Measurements from ENCODE around the gene SLC9A3. TPM values are rescaled to one million over a fixed set of nuclear protein-coding genes. Genes with fewer than 3 reads are reported as not detected.

SLC9A3 gene
- total RNA-seq, 2 experiments from 2014 or later, result 2.3 to 2.5 TPM

GRCh38 chr5:483434-484140 lies 40.7 kb downstream of the SLC9A3 start:
- Histone ChIP-seq H3K4me3 (ENCODE audit: low read length) (no peak overlapping the region), H3K4me1 (ENCODE audit: insufficient read depth, low read length) (peaks cover 17% of the 10 kb centered on the region), H3K27ac (ENCODE audit: low read depth in 1 of 2, low read length in 2 of 2) (no peak overlapping the region), H3K36me3 (ENCODE audit: insufficient read depth, low read length) (no peaks in the 10 kb centered on the region), H3K27me3 (ENCODE audit: control insufficient read depth in 1 of 2, insufficient read depth in 2 of 2, low read length in 2 of 2) (peaks cover 17 to 20% of the 10 kb centered on the region in 2 experiments), H3K9me3 (ENCODE audit: control insufficient read depth in 1 of 2, insufficient read depth in 1 of 2, low read length in 2 of 2) (peaks cover 0 to 24% of the 10 kb centered on the region in 2 experiments)
- TF ChIP-seq, protein P1, sequence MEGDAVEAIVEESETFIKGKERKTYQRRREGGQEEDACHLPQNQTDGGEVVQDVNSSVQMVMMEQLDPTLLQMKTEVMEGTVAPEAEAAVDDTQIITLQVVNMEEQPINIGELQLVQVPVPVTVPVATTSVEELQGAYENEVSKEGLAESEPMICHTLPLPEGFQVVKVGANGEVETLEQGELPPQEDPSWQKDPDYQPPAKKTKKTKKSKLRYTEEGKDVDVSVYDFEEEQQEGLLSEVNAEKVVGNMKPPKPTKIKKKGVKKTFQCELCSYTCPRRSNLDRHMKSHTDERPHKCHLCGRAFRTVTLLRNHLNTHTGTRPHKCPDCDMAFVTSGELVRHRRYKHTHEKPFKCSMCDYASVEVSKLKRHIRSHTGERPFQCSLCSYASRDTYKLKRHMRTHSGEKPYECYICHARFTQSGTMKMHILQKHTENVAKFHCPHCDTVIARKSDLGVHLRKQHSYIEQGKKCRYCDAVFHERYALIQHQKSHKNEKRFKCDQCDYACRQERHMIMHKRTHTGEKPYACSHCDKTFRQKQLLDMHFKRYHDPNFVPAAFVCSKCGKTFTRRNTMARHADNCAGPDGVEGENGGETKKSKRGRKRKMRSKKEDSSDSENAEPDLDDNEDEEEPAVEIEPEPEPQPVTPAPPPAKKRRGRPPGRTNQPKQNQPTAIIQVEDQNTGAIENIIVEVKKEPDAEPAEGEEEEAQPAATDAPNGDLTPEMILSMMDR (IDR thresholded peaks at IDR 0.05), result no peak
- H3K4me1 Mint-ChIP-seq (ENCODE audit: low read depth), result no peaks in the 10 kb centered on the region
- no peak overlapping the region for H3K27ac Mint-ChIP-seq
- H3K36me3 Mint-ChIP-seq (ENCODE audit: low read depth), result no peaks in the 10 kb centered on the region
- H3K9me3 Mint-ChIP-seq, result no peaks in the 10 kb centered on the region
- POLR2A ChIA-PET, result no interaction called here
- CTCF ChIA-PET, result no interaction called here
- ATAC-seq (ENCODE audit: poor library complexity) (no peak), DNase-seq (no peak)
- H3K27me3 Mint-ChIP-seq, result peaks cover 26% of the 10 kb centered on the region
- H3K4me3 Mint-ChIP-seq, result no peak overlapping the region
- intact Hi-C loops (cut with DNase I, micrococcal nuclease), result no loop called here

GRCh38 chr5:483011-483410 lies 41.2 kb downstream of the SLC9A3 start:
- ATAC-seq (ENCODE audit: poor library complexity) (no peak), DNase-seq (no peak)
- Mint-ChIP-seq H3K36me3 (ENCODE audit: low read depth) (no peaks in the 10 kb centered on the region), H3K9me3 (no peaks in the 10 kb centered on the region), H3K27ac (no peak overlapping the region), H3K27me3 (peaks cover 26% of the 10 kb centered on the region), H3K4me1 (ENCODE audit: low read depth) (no peaks in the 10 kb centered on the region), H3K4me3 (no peak overlapping the region)
- peaks cover 19 to 21% of the 10 kb centered on the region in 2 experiments for H3K27me3 ChIP-seq (ENCODE audit: control insufficient read depth in 1 of 2, insufficient read depth in 2 of 2, low read length in 2 of 2)
- ChIA-PET CTCF (no interaction called here), POLR2A (no interaction called here)
- no peak overlapping the region for H3K4me3 ChIP-seq (ENCODE audit: low read length)
- TF ChIP-seq, protein P1 (IDR thresholded peaks at IDR 0.05), result no peak
- H3K27ac ChIP-seq (ENCODE audit: low read depth in 1 of 2, low read length in 2 of 2), result no peak overlapping the region
- intact Hi-C loops (cut with DNase I, micrococcal nuclease), result no loop called here
- no peaks in the 10 kb centered on the region for H3K36me3 ChIP-seq (ENCODE audit: insufficient read depth, low read length)
- H3K4me1 ChIP-seq (ENCODE audit: insufficient read depth, low read length), result peaks cover 17% of the 10 kb centered on the region
- peaks cover 0 to 28% of the 10 kb centered on the region in 2 experiments for H3K9me3 ChIP-seq (ENCODE audit: control insufficient read depth in 1 of 2, insufficient read depth in 1 of 2, low read length in 2 of 2)

- Histone ChIP-seq H3K27ac (ENCODE audit: low read depth in 1 of 2, low read length in 2 of 2) (no peak overlapping the region), H3K27me3 (ENCODE audit: control insufficient read depth in 1 of 2, insufficient read depth in 2 of 2, low read length in 2 of 2) (peaks cover 23 to 24% of the 10 kb centered on the region in 2 experiments), H3K4me1 (ENCODE audit: insufficient read depth, low read length) (peaks cover 17% of the 10 kb centered on the region), H3K36me3 (ENCODE audit: insufficient read depth, low read length) (no peaks in the 10 kb centered on the region), H3K9me3 (ENCODE audit: control insufficient read depth in 1 of 2, insufficient read depth in 1 of 2, low read length in 2 of 2) (peaks cover 0 to 28% of the 10 kb centered on the region in 2 experiments), H3K4me3 (ENCODE audit: low read length) (no peak overlapping the region)
- DNase-seq (no peak), ATAC-seq (ENCODE audit: poor library complexity) (no peak)
- no peaks in the 10 kb centered on the region for H3K4me1 Mint-ChIP-seq (ENCODE audit: low read depth)
- H3K4me3 Mint-ChIP-seq, result no peak overlapping the region
- TF ChIP-seq, protein P1 (IDR thresholded peaks at IDR 0.05), result no peak
- no peak overlapping the region for H3K27ac Mint-ChIP-seq
- no peaks in the 10 kb centered on the region for H3K36me3 Mint-ChIP-seq (ENCODE audit: low read depth)
- peaks cover 29% of the 10 kb centered on the region for H3K27me3 Mint-ChIP-seq
- POLR2A ChIA-PET, result no interaction called here
- CTCF ChIA-PET, result no interaction called here
- intact Hi-C loops (cut with DNase I, micrococcal nuclease), result no loop called here
- H3K9me3 Mint-ChIP-seq, result no peaks in the 10 kb centered on the region
Measured at GRCh38 chr5:482506-482905, 41.7 kb downstream of the SLC9A3 start.
